Occipital lobe (tissue), 2 donors: Measurements from ENCODE around the gene RBM20. TPM values are rescaled to one million over a fixed set of nuclear protein-coding genes. Genes with fewer than 3 reads are reported as not detected.

ENCODE experiments used
- DNase-seq: peaks from one replicate; lab custom pipeline; 2025; lab: John Stamatoyannopoulos, UW
- total RNA-seq: library from RNA; depleted of rRNA; stranded (reverse); fragments of >200 nt; gene quantifications from one replicate; pipeline ENCODE4 v1.2.3, GENCODE V29; 2014

The RBM20 gene
- total RNA-seq, 1 donor from 2014 or later = 2.2 TPM

DNA sequence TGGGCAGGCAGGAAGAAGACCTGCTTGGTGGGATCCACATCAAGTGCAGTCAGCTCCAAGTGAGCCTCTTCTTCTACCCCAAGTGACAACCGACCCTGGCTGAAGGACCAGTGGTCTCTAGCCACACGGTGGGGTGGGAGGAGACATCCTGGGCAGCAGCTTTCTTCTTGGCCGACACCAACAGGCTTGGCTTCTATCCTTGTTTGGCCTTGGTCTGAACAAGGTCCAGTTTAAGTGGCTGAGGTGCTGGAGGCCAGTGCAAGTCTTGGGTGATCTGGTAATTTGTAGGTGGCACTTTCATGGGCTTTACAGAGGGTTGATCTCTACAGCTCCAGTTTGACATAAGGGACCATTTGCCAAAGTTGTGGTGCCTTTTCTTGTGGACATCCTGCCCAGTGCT lies 164.0 kb downstream of the RBM20 start:
- no peak for DNase-seq

DNA sequence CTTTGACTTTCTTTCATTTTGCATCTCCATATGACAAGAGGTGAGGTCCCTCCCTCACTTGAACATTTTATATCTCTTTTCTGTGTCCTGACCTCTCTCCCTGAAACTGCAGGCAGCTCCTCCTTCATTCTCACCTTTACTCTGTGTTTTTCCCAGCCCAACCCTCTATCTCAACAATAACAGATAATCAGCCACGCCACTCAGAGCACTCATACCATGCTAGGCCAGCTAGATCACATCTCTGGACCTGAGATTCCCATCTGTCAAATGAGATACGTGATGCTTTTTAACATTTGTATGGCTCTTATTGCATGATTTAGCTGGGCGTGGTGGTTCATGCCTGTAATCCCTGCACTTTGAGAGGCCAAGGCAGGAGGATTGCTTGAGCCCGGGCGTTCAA lies 164.5 kb downstream of the RBM20 start:
- DNase-seq = no peak

GRCh38 chr10:110810625-110811024 lies 166.5 kb downstream of the RBM20 start:
- DNase-seq = no peak

GRCh38 chr10:110811791-110812581 lies 167.8 kb downstream of the RBM20 start:
- DNase-seq = no peak

- DNase-seq = no peak
Measured at GRCh38 chr10:110812583-110812982, 168.4 kb downstream of the RBM20 start.

DNA sequence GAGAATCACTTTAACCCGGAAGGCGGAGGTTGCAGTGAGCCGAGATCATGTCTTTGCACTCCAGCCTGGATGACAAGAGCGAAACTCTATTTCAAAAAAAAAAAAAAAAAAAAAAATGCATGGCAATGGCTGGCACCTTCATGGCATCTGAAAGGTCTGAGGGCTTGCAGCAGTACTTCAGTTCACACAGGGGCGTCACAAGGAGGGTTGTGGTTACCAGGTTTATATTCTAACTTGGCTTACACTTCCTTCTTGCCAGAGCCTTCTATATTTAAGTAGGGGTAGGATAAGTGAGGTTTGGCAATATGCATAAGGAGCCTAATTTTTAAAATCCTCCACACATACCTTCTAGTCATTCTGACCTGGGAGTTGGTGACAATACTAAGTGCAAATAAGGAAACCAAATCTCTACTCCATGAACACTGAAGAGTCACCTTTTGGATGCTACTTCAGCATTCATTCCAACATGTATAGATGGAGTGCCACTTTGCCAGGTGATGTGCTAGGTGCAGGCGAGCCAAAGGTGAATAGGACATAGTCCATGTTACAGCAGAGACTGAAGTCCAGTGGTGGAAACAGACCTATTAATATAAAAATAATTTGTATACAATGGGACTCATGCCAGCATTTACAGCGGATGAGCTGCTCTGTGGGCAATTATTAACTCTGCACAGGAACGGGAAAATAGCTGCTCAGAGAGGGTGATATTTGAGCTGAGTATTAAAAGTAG lies 169.8 kb downstream of the RBM20 start:
- no peak for DNase-seq

DNA sequence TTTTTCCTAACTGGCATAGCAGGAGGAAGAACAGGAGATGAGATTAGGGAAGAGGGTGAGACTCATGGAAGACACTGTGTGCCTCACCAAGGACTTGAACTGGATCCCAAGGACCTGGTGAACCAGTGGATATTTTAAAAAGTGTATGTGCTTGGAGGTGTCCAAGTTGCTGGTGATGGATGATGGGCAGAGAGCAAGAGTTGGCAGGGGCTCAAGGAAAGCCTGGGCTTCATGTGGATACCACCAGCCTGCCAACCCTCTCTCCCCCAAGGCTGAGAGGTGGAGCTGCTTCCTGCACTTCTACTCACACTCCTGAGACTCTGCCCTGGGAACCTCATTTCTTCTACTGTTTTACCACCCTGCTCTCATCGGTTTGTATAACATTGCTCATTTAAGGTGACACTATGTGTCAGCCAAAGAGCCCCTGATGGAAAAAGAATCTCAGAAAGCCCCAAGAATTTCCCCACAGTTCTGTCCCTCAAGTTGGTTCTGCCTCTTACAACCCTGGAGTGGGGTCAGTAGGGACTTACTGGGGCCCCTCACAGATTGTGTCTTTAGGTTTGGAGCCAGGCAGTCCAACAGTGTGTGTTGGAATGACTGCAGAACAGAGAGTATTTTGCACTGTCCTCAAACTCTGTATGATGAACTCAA lies 171.3 kb downstream of the RBM20 start:
- DNase-seq = no peak

GRCh38 chr10:110817614-110818013 lies 173.5 kb downstream of the RBM20 start:
- no peak for DNase-seq

DNA sequence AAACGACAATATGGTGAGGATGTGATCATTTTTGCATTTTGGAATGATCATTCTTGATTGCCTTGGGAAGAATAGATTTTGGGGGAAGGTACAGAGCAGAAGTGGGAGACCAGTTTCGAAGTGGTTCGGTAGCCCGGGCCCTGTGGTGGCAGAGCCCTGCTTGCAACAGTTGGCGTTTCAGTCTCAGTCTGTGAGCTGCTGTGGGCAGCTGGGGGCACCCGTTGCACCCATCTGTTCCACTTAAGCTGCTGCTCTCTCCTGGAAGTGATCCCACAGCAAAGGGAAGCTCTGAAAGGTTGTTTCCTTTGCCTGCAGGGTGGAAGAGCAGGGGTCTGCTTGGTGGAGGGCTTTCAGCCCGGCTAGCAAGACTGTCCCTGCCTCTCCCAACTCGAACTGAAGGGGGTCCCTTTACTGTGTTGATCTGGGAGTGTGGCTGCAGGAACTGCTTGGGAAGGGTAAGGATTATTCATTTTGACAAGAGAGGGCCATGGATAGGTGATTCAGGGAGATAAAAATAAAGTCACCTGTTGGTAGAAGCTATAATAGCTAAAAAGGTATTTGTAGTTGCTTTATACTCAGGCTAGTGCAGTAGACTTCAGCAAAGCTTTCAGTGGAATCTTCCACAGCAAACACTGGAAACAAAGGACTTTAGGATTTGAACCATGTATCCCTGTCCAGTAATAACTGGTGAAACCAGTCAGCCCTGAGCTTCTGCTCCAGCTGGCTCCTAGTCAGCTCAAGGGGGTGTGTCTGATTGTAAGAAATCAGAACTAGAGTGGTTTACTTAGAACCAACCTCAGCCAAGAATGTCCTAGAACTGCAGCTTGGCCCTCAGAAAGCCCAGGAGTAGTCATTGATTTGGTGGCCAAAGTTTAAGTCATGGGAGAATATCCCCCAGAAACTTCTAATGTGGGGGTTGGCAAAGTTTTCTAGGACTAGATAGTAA lies 174.4 kb downstream of the RBM20 start:
- no peak for DNase-seq

DNA sequence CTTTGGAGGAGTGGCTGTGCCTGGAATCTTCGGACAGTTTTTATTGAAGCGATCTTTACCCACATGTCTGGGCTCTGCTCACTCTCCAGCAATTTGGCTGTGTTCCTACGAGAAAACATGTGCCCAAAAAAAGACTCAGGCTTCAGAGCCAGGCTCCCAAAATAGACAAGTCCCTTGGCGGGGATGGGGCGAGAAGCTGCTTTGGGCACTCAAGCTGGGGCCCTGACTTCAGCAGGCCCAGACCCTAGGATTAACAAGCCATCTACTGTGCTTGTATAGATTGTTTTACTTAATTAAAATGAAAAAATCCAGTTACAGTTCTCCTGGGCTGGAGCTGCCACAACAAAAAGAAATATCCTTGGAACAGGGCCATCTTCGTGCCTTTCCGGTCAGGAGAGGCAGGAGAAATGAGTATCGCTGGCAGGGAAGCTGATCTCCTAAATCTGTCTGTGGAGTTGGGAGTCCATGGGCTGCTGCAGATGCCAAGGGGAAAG lies 176.2 kb downstream of the RBM20 start:
- peak; percentile 69 for DNase-seq

- no peak for DNase-seq
Measured at GRCh38 chr10:110821508-110821907, 177.4 kb downstream of the RBM20 start.

DNA sequence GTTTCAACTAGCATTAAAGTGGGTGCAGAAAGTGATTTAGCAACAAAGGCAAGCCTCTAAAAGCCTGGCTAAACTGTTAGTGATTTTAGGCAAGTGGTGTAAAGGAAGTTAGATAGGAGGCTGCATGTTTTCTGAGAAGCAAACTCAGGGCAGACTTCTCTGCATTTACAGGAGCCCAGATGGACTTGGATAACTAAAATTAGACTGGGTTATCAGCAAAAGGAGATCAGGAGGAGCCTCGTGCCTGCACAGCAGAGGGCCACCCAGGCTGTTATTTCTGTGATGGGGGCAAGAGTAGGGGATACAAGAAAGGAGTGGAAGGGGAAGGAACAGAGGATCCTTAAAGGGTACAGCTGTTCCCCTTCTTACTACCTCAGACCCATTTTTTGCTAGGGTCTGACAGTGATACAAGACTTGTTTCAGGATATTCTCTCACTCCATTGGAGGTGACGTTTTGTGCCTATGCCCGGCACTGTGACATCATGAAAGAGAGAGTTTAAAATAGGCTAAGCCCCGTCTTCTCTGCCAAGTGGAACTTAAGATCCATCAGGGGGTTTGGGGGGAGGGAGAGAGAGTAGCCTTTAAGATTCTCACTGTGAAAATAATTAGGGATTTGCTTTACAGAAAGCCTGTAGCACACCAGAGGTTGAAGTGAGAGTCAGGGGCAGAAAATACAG lies 178.0 kb downstream of the RBM20 start:
- no peak for DNase-seq

GRCh38 chr10:110822712-110823311 lies 178.7 kb downstream of the RBM20 start:
- DNase-seq = peak; percentile 13

DNA sequence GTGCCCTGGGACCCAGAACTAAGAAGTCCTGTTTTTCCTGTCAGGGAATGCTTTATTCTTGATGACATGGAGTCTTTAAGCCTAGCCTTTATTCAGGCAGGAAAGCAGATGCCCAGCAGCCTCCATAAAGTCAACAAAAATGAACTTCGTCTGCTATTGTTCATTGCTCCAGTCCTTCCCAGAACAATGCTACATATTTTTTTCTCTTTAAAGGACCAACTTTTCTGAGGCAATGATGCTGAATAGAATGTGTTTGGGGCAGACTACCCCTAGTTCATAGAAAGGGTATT lies 180.0 kb downstream of the RBM20 start:
- no peak for DNase-seq

- DNase-seq = no peak
Measured at GRCh38 chr10:110824660-110825059, 180.5 kb downstream of the RBM20 start.

- no peak for DNase-seq
Measured at GRCh38 chr10:110825508-110825907, 181.4 kb downstream of the RBM20 start.

DNA sequence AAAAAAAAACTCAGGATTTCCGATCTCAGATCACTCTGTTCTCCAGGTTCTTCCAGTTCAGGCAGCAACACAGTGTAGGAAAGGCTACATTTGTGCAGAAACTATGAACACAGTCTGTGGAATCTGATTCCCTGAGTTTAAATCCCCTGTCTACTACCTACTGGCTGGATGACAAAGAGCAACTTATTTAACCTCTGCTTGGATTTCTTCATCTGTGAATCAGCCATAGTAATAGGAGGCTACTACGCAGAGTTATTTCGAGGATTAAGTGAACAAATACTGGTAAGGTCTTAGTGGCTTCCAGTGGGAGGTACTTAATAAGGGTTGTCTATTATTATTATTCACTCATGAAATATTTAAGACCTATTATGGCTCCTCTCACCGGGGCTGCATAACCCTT lies 183.3 kb downstream of the RBM20 start:
- DNase-seq = no peak

DNA sequence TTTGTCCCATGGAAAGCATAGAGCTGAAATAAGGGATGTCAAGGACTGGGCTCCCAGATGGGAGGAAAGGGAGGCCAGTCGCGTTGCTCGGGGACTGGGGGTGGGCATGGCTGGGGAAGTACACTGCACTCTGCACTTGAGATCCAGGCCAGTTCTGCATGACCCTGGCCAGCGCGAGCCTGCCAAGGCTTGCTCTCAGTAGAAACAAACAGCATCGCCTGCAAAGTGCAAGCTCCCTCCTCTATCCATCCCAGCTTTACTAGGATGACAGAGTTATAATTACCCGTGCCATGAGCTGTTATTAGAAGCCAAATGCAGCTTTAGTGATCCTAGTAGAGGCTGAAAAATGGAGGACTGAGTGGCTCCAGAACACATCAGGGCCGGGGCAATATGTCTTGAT lies 183.7 kb downstream of the RBM20 start:
- no peak for DNase-seq

DNA sequence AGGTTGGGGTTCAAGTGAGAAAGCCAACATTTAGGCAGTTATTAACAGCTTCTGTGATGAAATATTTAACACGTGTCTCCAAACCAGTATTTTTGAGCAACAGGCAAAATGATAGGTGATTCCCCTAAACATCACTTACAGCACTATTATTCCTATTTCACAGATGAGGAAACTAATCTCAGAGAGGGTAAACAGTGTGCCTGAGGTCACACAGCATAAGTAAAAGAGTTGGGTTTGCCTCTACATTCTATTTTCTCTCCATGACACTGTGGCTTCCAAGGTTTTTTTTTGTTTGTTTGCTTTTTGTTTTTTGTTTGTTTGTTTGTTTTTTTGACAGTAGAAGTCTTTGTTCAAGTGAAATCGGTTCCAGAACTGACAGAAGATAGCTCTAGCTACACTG lies 184.4 kb downstream of the RBM20 start:
- no peak for DNase-seq

DNA sequence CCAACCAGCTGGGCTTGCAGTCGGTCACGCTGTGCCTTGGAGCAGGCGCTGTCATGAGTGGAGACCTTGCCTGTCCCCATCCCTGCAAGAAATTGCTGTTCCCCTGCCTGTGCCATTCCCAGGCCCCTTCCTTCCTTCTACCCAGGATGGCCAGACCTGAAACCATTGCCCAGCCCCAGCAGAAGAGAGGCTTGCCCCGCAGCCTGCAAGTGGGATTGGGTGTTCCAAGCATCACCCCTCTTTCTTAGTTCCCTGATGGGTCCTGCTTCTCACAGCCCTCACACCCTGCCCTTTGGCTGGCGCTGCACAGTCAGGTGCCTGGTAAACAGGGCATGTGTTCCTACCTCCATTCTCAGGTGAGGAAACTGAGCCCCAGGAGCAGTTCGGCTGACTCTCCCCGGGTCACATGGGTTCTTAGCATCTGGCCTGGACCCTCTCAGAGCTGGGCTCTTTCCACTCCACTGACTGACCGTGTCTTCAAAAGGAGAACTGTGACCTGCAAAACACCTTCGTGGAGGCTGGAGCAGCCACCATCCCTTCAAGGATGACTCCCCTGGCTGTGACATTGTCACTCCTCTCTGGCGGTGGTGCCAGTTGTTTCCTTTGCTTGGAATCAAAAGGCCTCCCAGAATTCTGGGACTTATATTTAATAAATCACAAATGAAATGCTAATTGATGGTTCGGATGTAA lies 185.7 kb downstream of the RBM20 start:
- DNase-seq = no peak
